GM19452 (cell line): ENCODE results near the gene KRTAP6-1.

ENCODE experiments used
- ATAC-seq: cut with Tn5 transposase; IDR thresholded peaks from one replicate; pipeline ENCODE4 v1.9.1; 2021; ENCODE audit not compliant: unreplicated experiment

The KRTAP6-1 gene, protein sequence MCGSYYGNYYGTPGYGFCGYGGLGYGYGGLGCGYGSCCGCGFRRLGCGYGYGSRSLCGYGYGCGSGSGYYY

DNA sequence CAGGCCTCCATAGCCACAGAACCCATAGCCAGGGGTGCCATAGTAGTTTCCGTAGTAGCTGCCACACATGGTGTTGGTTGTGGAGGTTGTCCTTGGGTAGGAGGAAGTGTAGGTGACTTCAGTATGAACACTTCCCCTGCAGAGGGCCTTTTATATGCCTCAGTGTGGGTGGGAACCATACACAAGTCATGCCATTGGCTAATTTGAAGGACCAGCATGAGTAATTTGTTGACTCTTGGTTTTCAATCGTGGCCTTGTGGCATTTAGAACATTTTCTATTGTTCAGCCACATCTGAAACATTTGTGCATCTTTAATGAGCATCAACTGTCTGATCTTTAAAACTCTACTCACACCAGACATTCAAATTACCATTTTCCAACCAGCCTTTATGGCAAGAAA is at the start of gene KRTAP6-1:
Gene KRTAP6-1, minus strand, starts transcription at position 95 of the 400 bp plus-strand sequence. Its CDS starts 26 bp downstream, at position 69.
- no peak for ATAC-seq

- ATAC-seq: no peak
Observed at GRCh38 chr21:30652891-30653290, 39.2 kb upstream of the KRTAP6-1 start.

GRCh38 chr21:30646904-30647414 is 33.2 kb upstream of the KRTAP6-1 start:
- no peak for ATAC-seq

DNA sequence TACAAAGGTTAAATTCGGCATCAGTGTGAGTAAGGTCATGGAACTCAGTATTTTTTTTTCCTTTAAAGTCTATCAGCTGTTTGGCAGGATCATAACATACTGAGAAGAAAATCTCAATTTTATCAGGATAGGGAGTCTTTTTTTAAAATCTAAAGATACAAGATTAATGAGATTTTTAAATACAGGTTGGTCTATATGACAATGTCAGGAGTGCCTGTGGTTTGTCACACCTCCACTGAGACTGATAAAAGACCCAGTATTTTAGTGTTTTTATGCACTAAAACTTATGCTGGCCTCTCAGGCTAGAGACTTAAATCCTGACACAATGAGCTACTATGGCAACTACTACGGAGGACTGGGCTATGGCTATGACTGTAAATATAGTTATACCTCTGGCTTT is 28.8 kb upstream of the KRTAP6-1 start, which contains the start of gene KRTAP20-3:
Gene KRTAP20-3, plus strand, starts transcription at position 301 of the 400 bp plus-strand sequence.
- ATAC-seq: no peak

DNA sequence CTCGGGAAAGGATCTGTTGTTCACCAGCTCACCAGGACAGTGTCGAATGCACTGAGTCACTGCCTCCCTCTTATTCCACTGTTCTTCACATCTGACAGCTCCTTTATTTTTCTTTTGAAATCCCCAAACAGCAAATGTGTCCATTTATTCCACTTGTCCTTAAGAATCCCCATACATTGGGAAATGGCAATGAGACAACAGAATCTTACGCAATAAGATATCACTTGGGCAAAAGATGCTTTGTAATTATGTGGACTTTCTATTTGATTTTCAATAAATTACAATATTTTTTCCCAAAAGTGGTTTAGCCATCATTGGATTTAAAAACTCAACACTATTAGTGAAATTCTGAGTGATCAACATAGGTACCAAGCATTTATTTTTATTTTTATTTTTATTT is 25.0 kb upstream of the KRTAP6-1 start:
- no peak for ATAC-seq

DNA sequence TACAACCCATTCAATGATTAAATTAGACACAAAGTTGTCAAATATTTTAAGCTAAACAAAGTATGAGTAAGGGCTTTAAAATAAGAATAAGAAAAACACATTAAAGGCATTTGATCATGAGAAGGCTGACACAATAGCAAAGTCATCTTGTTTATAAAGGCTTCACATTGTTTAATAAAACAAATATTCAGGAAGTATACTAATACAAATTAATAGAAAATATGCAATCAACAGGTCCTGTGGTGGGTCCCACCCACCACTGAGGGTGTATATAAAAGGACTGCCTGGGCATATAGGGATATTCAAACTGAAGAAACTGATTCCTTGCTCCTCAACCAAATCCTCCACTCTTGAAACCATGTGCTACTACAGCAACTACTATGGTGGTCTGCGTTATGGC is 21.2 kb upstream of the KRTAP6-1 start, which contains the start of gene KRTAP20-2:
Gene KRTAP20-2, plus strand, starts transcription at position 301 of the 400 bp plus-strand sequence. Its CDS starts 58 bp downstream, at position 359.
- no peak for ATAC-seq

DNA sequence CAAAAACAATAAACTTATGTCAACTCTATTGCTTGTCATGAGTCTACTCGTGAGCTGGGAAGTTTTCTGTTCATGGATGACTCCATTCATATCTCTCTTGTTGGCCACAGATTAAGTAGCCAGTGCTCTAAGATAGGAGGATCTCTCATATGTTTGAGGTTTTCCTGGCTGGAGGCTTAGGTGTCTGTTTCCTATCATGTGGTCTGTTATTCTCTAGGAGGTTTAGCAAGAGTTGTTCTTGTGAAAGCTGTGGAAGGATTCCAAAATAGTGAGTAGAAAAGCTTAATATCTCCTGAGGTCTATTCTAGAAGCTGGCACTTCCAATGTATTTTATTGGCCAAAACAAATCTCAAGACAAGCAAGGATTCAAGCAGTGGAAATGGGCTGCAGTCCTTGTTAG is 15.5 kb upstream of the KRTAP6-1 start:
- no peak for ATAC-seq

DNA sequence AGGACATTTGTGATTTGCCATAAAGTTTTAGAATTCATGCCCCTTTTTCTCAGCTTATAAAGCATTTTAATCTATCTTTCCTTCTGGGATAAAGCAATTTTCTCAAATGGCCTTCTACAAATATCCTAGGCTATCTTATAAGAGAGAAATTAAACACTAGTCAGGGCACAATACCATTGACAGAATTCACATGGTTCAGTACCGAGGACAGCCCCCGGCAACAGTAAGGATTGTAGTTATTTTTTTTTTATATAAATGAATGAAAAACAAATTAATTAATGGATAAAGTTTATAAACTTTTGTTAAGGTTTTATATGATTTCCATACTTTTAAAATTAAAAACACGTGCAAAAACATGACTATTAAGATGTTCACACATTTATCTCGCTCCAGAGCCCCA is 14.4 kb upstream of the KRTAP6-1 start:
- no peak for ATAC-seq

GRCh38 chr21:30625449-30626165 is 11.9 kb upstream of the KRTAP6-1 start:
- no peak for ATAC-seq

- ATAC-seq: no peak
Observed at GRCh38 chr21:30623362-30623761, 9.6 kb upstream of the KRTAP6-1 start.

DNA sequence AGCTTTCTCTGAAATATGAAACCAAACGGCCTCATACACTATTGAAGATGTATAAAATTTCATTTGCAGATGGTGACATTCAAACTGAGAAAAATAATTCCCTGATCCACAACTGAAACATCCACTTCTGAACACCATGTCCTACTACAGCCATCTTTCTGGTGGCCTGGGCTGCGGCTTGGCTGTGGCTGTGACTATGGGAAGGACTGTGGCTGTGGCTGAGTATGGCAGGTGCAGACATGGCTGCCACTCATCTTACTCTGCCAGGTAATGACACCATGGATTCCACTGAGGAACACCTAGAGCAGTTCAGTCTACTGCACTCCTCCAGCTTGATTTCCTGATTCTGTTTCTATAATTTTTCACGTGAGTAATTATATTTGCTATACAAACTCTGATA is 6.8 kb upstream of the KRTAP6-1 start, which contains the start of gene KRTAP20-4:
Gene KRTAP20-4, plus strand, starts transcription at position 106 of the 400 bp plus-strand sequence.
- ATAC-seq: no peak

- no peak for ATAC-seq
Observed at GRCh38 chr21:30620080-30620479, 6.3 kb upstream of the KRTAP6-1 start.

DNA sequence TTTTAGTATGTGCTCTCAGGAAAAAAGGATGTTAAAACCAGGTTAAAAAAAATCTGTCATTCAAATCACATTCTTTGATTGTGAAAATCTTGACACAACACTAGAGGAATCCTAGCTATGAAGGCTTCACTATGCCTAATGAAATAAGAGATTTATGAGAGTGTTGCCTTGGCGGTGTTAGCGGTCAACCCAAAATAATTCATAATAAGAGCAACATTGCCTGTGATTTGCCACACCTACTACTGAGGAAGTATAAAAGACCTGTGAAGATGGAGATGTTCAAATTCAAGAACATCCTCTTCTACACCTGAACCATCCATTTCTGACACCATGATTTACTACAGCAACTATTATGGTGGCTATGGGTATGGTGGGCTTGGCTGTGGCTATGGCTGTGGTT is 2.4 kb upstream of the KRTAP6-1 start, which contains the start of gene KRTAP20-1:
Gene KRTAP20-1, plus strand, starts transcription at position 301 of the 400 bp plus-strand sequence. Its CDS starts 30 bp downstream, at position 331.
- no peak for ATAC-seq

GRCh38 chr21:30615199-30615598 is 1.5 kb upstream of the KRTAP6-1 start:
- ATAC-seq: no peak

DNA sequence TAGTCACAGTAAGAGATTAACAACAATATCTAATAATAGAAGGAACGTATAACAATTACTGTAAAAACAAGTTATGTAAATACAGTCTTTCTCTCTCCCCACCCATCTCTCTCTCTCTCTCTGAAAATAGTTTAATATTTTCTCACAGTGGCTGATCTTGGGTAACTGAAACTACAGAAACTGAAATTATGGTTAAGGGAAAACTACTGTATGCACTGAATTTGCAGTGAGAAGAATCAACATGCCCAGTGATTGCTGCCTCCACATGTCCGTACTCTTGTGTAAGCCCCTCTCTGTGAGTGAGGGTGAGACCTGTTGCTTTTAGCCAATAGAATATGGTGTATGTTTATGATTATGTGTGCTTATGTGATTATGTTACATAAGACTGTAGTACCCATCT is 1.6 kb downstream of the KRTAP6-1 start:
- no peak for ATAC-seq

DNA sequence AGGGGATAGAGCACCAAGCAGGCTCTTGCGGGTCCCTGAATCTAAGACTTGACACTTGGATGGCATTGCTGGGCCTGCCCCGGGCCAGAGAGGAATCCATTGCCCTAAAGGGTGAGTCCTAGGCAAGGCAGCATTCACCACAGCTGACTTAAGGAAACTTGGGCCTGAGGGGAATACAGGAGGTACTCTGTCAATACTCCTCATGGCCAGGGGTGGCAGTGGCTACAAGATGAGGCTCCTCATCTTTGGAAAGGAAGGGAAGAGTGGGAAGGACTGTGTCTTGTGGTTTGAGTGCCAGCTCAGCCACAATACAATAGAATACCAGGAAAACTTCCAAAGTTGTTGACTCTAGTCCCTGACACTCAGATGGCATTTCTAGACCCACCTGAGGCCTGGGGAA is 7.8 kb downstream of the KRTAP6-1 start:
- no peak for ATAC-seq

DNA sequence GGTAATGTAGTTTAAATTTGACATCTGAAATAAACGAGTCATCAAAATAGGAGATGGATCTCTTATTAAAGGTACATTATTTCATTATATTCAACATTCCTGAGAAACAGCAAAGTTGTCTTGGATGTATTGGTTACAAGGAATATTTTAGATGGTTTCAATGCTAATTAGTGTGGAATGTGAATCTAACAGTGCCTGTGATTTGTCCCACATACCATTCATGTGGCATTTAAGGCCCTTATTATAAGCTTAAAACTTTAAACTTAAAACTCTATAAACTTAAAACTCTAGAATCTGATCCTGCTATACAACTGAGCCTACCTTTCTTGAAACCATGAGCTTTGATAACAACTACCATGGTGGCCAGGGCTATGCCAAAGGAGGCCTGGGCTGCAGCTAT is 12.9 kb downstream of the KRTAP6-1 start, which contains the start of gene KRTAP22-1:
Gene KRTAP22-1, plus strand, starts transcription at position 301 of the 400 bp plus-strand sequence.
- ATAC-seq: no peak

- ATAC-seq: no peak
Observed at GRCh38 chr21:30598802-30599201, 14.9 kb downstream of the KRTAP6-1 start, which contains the start of gene KRTAP6-2. Gene KRTAP6-2 (minus strand): TSS chr21:30598902. CDS start chr21:30598874, 28 bp downstream.

GRCh38 chr21:30592140-30592539 is 21.6 kb downstream of the KRTAP6-1 start, which contains the start of gene KRTAP6-3:
Gene KRTAP6-3 (plus strand): TSS chr21:30592440. CDS start chr21:30592446, 6 bp downstream.
- no peak for ATAC-seq

DNA sequence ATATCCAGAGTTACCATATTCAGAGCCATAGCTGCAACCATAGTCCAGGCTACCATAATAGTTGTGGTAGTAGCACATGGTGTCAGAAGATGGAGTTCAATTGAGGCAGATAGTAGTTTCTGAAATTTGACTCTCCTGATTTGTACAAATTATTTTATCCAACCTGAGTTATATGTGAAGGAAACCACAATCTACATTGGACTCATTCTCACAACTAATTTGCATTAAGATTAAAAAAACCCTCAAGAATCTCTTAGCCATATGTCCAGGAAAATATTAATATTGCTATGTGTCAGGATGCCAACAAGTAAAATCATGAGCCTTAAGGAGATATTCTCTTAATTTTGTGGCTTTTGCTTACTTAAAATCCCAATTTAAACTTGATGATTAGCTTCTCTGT is 23.4 kb downstream of the KRTAP6-1 start, which contains the start of gene KRTAP22-2:
Gene KRTAP22-2, minus strand, starts transcription at position 101 of the 400 bp plus-strand sequence.
- ATAC-seq: no peak

- no peak for ATAC-seq
Observed at GRCh38 chr21:30582870-30583269, 30.9 kb downstream of the KRTAP6-1 start.

GRCh38 chr21:30580132-30580531 is 33.6 kb downstream of the KRTAP6-1 start:
- ATAC-seq: no peak
